NB4 (cell line): ENCODE data around the gene CDH23.
"Not testable (repeated sequence)": the region's sequence is repeated elsewhere in the genome, so short reads cannot be mapped to it uniquely, and the experiment has no call there.

Experiments
- DNase-seq: peaks from one replicate; pipeline ENCODE4 v3.0.0; 2010; ENCODE audit warnings: low read depth
- H3K4me3 ChIP-seq: one replicate; pipeline ENCODE4 v1.5.1; 2011; ENCODE audit warnings: mild to moderate bottlenecking, low read depth, low read length, moderate library complexity
- MYC ChIP-seq: IDR thresholded peaks from 2 replicates; pipeline ENCODE4 v1.6.1; 2011; ENCODE audit warnings: low read depth, low read length
- POLR2A ChIP-seq: IDR thresholded peaks from 2 replicates; pipeline ENCODE4 v1.6.1; 2011; ENCODE audit warnings: mild to moderate bottlenecking; ENCODE audit not compliant: insufficient read length; ENCODE audit errors: extremely low read depth
- TF ChIP-seq, protein P1 (sequence below): IDR thresholded peaks from one replicate; pipeline ENCODE4 v1.5.1; 2012; ENCODE audit warnings: low read depth, low read length
- TF ChIP-seq, protein P2 (sequence below): IDR thresholded peaks from 2 replicates; pipeline ENCODE4 v1.6.1; 2011; ENCODE audit warnings: low read depth, low read length

The CDH23 gene

DNA sequence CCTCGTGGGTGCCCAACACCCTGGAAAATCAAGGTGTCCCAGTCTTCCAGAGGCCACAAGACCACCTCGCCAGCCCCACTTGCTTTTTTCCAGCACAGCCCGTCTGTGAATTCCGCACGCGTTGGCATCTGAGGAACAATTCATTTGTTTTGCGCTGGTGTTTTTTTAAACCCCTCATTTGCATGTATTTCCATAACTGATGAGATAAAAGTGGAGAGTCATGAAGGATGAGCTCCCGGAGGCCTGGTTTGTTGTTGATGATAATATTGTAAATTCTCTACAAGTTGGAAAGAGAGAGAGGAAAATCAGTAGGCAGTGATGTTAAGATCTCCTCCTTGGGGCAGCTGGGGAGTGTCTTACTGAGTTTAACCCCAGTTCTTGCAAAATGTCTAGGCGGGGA lies 43.1 kb upstream of the CDH23 start:
- H3K4me3 ChIP-seq: no peak overlapping the region
- no peak for TF ChIP-seq POLR2A
- DNase-seq: no peak

DNA sequence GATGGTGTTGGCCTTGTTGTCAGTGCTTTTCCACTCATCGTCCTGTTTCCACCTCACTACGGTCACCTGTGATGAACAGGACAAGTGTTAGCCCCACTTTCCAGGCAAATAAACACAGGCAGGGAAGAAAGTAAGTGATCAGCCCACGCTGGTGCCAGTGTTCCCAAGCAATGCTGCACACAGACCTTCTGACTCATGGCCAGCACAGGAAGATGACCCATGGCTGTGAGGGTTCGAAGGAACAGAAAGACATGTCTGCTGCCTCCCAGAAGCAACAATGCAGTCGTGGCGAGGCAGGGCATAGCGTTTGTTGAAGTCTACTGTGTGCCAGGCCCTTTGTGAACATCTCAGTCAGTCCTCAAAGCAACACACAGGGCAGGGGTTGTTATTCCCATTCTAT lies 41.9 kb upstream of the CDH23 start:
- TF ChIP-seq, protein P1, sequence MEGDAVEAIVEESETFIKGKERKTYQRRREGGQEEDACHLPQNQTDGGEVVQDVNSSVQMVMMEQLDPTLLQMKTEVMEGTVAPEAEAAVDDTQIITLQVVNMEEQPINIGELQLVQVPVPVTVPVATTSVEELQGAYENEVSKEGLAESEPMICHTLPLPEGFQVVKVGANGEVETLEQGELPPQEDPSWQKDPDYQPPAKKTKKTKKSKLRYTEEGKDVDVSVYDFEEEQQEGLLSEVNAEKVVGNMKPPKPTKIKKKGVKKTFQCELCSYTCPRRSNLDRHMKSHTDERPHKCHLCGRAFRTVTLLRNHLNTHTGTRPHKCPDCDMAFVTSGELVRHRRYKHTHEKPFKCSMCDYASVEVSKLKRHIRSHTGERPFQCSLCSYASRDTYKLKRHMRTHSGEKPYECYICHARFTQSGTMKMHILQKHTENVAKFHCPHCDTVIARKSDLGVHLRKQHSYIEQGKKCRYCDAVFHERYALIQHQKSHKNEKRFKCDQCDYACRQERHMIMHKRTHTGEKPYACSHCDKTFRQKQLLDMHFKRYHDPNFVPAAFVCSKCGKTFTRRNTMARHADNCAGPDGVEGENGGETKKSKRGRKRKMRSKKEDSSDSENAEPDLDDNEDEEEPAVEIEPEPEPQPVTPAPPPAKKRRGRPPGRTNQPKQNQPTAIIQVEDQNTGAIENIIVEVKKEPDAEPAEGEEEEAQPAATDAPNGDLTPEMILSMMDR: no peak
- TF ChIP-seq, protein P2, sequence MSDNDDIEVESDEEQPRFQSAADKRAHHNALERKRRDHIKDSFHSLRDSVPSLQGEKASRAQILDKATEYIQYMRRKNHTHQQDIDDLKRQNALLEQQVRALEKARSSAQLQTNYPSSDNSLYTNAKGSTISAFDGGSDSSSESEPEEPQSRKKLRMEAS: no peak
- no peak for TF ChIP-seq MYC
- no peak for TF ChIP-seq POLR2A
- H3K4me3 ChIP-seq: no peak overlapping the region
- DNase-seq: no peak

DNA sequence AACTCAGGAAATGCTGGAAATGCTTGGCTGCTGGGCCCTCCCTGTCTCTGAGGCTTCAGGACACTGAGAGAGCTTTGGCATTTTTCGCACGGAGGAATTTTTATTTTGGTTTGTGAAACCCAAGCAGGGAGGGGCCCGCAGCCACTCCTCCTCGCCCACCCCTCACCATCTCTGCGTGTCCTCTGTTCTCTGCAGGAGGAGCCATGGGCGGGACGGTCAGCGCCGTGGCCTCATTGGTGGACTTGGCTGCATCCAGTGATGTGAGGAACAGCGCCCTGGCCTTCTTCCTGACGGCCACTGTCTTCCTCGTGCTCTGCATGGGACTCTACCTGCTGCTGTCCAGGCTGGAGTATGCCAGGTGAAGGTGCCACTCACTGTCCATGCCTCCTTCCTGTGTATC lies 40.8 kb upstream of the CDH23 start:
- no peak for DNase-seq
- no peak overlapping the region for H3K4me3 ChIP-seq
- TF ChIP-seq, protein P2: no peak
- TF ChIP-seq, protein P1: no peak
- TF ChIP-seq MYC: no peak
- TF ChIP-seq POLR2A: no peak

DNA sequence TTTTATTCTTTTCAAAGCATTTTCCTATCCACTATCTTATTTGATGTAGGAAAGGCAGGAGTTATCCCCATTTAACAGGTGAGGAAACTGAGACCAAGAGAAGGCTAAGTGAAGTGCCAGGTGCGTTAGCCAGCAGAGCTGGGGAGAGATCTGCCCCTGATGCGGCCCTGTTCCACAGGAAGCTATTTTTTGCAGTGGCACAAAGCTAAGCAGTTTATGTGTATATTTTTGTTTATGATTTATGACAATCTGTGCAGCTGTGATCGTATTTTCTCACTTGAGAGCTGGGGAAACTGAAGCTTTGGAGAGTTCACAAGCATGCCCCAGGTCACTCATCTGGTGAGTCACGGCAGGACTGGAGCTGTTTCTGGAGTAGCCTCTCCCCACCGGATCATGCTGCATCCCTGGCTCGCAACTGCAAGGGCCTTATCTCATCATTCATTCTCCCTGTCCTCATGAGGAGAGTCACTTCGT lies 38.9 kb upstream of the CDH23 start:
- no peak for DNase-seq
- no peak overlapping the region for H3K4me3 ChIP-seq
- TF ChIP-seq POLR2A (no peak), MYC (no peak)
- TF ChIP-seq, protein P1: no peak
- TF ChIP-seq, protein P2: no peak

DNA sequence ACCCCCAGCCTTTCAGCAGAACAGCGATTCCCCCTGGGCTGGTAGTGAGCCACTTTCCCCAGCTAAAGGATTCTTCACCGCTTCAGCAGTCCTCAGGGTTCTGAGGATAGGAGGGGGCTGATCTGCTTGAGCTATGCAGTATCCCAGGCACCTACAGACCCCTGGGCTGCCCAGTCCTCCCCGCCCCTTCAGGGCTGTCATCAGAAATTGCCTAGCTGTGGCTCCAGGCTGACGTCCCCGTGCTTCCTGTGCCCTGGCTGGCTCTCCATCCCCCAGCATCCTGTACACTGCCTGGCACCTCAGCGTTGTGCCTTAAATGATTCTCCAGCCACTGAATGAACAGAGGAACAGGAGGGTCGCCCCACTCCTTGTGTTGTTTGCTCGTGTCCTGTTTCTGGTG lies 38.4 kb upstream of the CDH23 start:
- no peak for DNase-seq
- TF ChIP-seq MYC (no peak), POLR2A (no peak)
- TF ChIP-seq, protein P2: no peak
- TF ChIP-seq, protein P1: no peak
- no peak overlapping the region for H3K4me3 ChIP-seq

DNA sequence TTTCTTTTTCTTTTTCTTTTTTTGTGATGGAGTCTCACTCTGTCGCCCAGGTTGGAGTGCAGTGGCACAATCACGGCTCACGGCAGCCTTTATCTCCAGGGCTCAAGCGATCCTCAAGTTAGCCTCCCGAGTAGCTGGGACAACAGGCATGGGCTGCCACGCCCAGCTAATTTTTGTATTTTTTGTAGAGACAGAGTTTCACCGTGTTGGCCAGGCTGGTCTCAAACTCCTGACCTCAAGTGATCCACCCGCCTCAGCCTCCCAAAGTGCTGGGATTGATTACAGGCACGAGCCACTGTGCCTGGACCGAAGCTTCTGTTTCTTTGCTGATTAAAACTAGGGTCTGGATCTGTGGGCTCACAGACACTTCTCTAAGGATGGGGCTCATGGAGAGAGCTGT lies 37.8 kb upstream of the CDH23 start:
- not testable (repeated sequence) for DNase-seq, H3K4me3 ChIP-seq

DNA sequence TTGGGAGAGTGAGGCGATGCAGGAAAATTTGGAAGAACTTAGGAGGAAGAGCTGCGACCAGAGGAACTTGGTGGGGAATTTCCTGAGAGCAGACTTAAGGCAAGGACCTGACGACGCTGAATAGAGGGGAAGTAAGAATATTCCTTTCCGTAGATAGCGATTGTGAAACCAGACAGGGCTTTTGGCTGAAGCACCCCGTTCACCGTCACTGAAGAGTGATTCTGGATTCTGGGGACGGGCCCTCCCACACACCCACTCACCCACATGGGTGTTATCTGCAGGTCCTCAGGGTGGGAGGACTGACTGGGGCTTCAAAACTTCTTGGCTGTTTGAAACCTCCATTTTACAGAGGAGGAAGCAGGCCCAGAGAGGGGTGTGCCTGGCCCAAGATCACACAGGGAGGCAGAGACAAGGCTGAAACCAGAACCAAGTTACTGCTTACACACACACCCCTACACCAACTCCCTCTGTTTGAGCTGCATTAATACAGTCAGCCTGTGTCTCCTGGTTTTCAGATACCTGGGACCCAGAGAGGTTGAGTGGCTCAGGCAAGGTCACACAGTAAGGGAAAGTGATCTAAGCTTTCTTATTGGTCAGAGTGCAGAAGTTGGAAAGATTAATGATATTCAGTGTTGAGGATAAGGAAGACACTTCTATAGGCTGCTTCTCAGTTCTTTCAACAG lies 37.2 kb upstream of the CDH23 start:
- DNase-seq: peak; percentile 90
- no peak overlapping the region for H3K4me3 ChIP-seq
- TF ChIP-seq, protein P1: no peak
- TF ChIP-seq, protein P2: peak; percentile 24; the same call in 1 of the 2 replicates
